Sigmoid colon (tissue), 4 donors: ENCODE results near the gene ITPR1.

Experiments
- EP300 ChIP-seq, 4 donors: sonication (generic); formaldehyde crosslinking; IDR thresholded peaks; one replicate each; pipeline ENCODE4 v1.6.1; 2017; ENCODE audit warnings: antibody characterized with exemption in 4 of 4
- TF ChIP-seq, protein P1 (sequence below), 4 experiments: fragments of 450-650 bp in 3 of 4; fragments of 200-600 bp in 1 of 4; IDR thresholded peaks; one replicate each; pipeline ENCODE4 v1.5.1; 2016 to 2019; ENCODE audit warnings: antibody characterized with exemption in 4 of 4, mild to moderate bottlenecking in 3 of 4, moderate library complexity in 2 of 4

- TF ChIP-seq, protein P1, sequence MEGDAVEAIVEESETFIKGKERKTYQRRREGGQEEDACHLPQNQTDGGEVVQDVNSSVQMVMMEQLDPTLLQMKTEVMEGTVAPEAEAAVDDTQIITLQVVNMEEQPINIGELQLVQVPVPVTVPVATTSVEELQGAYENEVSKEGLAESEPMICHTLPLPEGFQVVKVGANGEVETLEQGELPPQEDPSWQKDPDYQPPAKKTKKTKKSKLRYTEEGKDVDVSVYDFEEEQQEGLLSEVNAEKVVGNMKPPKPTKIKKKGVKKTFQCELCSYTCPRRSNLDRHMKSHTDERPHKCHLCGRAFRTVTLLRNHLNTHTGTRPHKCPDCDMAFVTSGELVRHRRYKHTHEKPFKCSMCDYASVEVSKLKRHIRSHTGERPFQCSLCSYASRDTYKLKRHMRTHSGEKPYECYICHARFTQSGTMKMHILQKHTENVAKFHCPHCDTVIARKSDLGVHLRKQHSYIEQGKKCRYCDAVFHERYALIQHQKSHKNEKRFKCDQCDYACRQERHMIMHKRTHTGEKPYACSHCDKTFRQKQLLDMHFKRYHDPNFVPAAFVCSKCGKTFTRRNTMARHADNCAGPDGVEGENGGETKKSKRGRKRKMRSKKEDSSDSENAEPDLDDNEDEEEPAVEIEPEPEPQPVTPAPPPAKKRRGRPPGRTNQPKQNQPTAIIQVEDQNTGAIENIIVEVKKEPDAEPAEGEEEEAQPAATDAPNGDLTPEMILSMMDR (IDR thresholded peaks at IDR 0.05) = no peak
- TF ChIP-seq EP300 (IDR thresholded peaks at IDR 0.05) = no peak
Measured at GRCh38 chr3:4745235-4745610, 252.1 kb downstream of the ITPR1 start.
